GM23248 (cell line): ENCODE data around the gene HAUS8. TPM values are rescaled to one million over a fixed set of nuclear protein-coding genes. Genes with fewer than 3 reads are reported as not detected.

ENCODE experiments used
- DNase-seq: peaks from one replicate; pipeline ENCODE4 v3.0.0-alpha.2; 2015
- H2AFZ ChIP-seq: fragments of 200-600 bp; sonication (generic); 2 replicates; pipeline ENCODE4 v1.6.1; 2016; ENCODE audit warnings: antibody characterized with exemption
- H3F3A ChIP-seq: fragments of 200-600 bp; sonication (generic); 2 replicates; pipeline ENCODE4 v1.6.1; 2016; ENCODE audit warnings: mild to moderate bottlenecking, antibody characterized with exemption, mixed run types; ENCODE audit not compliant: insufficient read depth
- H3K27ac ChIP-seq: fragments of 200-600 bp; sonication (generic); 2 replicates; pipeline ENCODE4 v1.5.1; 2016; ENCODE audit warnings: mild to moderate bottlenecking
- H3K27me3 ChIP-seq: fragments of 200-600 bp; sonication (generic); replicated peaks from 2 replicates; pipeline ENCODE4 v1.6.1; 2016; ENCODE audit warnings: mild to moderate bottlenecking; ENCODE audit not compliant: insufficient read depth
- H3K36me3 ChIP-seq: fragments of 200-600 bp; sonication (generic); 2 replicates; pipeline ENCODE4 v1.6.1; 2016; ENCODE audit warnings: low read depth, mild to moderate bottlenecking
- H3K4me1 ChIP-seq: fragments of 200-600 bp; sonication (generic); 2 replicates; pipeline ENCODE4 v1.6.1; 2016; ENCODE audit warnings: mild to moderate bottlenecking; ENCODE audit not compliant: insufficient read depth
- H3K4me2 ChIP-seq: fragments of 200-600 bp; sonication (generic); one replicate; pipeline ENCODE4 v1.6.1; 2016; ENCODE audit warnings: mild to moderate bottlenecking; ENCODE audit not compliant: unreplicated experiment
- H3K4me3 ChIP-seq: fragments of 200-600 bp; sonication (generic); 2 replicates; pipeline ENCODE4 v1.5.1; 2016; ENCODE audit warnings: mild to moderate bottlenecking
- H3K79me2 ChIP-seq: fragments of 200-600 bp; sonication (generic); 2 replicates; pipeline ENCODE4 v1.6.1; 2016; ENCODE audit warnings: mild to moderate bottlenecking; ENCODE audit not compliant: insufficient read depth
- H3K9ac ChIP-seq: fragments of 200-600 bp; sonication (generic); 2 replicates; pipeline ENCODE4 v1.6.1; 2016; ENCODE audit warnings: mild to moderate bottlenecking
- H3K9me2 ChIP-seq: fragments of 200-600 bp; sonication (generic); 2 replicates; pipeline ENCODE4 v1.6.1; 2016; ENCODE audit warnings: mixed run types, mild to moderate bottlenecking, moderate library complexity; ENCODE audit not compliant: insufficient read depth
- H3K9me3 ChIP-seq: fragments of 200-600 bp; sonication (generic); one replicate; pipeline ENCODE4 v1.6.1; 2017; ENCODE audit warnings: low read depth
- H4K20me1 ChIP-seq: fragments of 200-600 bp; sonication (generic); 2 replicates; pipeline ENCODE4 v1.6.0; 2016; ENCODE audit not compliant: insufficient read depth
- EZH2 ChIP-seq: fragments of 200-600 bp; sonication (generic); IDR thresholded peaks from 2 replicates; pipeline ENCODE4 v1.6.1; 2018; ENCODE audit warnings: antibody characterized with exemption, mild to moderate bottlenecking; ENCODE audit not compliant: insufficient read depth, poor library complexity, severe bottlenecking
- EZH2phosphoT487 ChIP-seq: fragments of 200-600 bp; sonication (generic); IDR thresholded peaks from 2 replicates; pipeline ENCODE4 v1.6.1; 2018; ENCODE audit warnings: antibody characterized with exemption, moderate library complexity, mild to moderate bottlenecking, low read depth; ENCODE audit not compliant: insufficient read depth
- WGBS, 2 experiments: methylation state at CpG; one replicate each; pipeline ENCODE4 v1.1.6; 2015 to 2017; ENCODE audit warnings: low lambda C conversion rate in 2 of 2, low coverage in 1 of 2; ENCODE audit errors: missing lambda C conversion rate in 2 of 2; 5-methylcytosine and 5-hydroxymethylcytosine counted together
- in situ Hi-C: fragments of 300-500 bp; cut with MboI; formaldehyde crosslinking; loops from 2 replicates; pipeline ENCODE4 v1.15.0; 2020
- polyA plus RNA-seq: library from polyadenylated mRNA; unstranded; fragments of >200 nt; fragmentation: Nextera tagmentation; extraction: Ambion mirVana; gene quantifications from 2 replicates; pipeline ENCODE4 v1.2.1, GENCODE V29; 2016
- total RNA-seq: library from RNA; depleted of rRNA; stranded (reverse); fragments of >200 nt; shearing (Covaris generic); gene quantifications from 2 replicates; pipeline ENCODE4 v1.2.3, GENCODE V29; 2014

HAUS8 gene
- total and polyA plus RNA-seq, 2 experiments from 2014 or later = 3.4 to 8.2 TPM

DNA sequence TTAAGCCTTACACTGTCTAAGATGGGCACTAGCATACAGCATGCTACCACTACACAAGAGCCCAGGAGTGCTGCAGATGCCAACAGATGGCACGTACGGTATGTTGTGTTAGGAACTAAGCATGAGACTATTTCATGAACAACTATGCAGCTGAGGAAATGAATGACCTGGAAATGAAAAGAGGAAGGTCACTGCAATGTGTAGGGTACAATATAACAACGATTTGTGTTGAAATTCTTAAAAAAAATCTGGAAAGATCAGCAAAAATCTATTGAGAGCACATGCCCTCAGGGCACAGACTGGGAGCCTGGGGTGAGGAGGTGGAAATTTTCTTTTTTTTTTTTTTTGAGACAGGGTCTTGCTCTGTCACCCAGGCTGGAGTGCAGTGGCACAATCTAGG lies 14.4 kb downstream of the HAUS8 start:
- Histone ChIP-seq H3K27ac (no peak overlapping the region), H3K27me3 (no peaks in the 10 kb centered on the region), H3K9me2 (no peaks in the 10 kb centered on the region), H3K9ac (no peak overlapping the region), H3K4me2 (no peak overlapping the region), H3K36me3 (peaks cover 12% of the 10 kb centered on the region; the same call in 1 of the 2 replicates), H3K79me2 (peaks cover 29% of the 10 kb centered on the region), H4K20me1 (no peaks in the 10 kb centered on the region), H3K9me3 (no peaks in the 10 kb centered on the region), H3F3A (no peaks in the 10 kb centered on the region), H3K4me1 (no peaks in the 10 kb centered on the region), H2AFZ (no peak overlapping the region), H3K4me3 (no peak overlapping the region)
- TF ChIP-seq EZH2 (no peak), EZH2phosphoT487 (no peak)
- in situ Hi-C loops = no loop called here
- DNase-seq = no peak
- WGBS, 2 experiments = 95 to 96% methylated on average over 3 of the region's 3 CpGs

DNA sequence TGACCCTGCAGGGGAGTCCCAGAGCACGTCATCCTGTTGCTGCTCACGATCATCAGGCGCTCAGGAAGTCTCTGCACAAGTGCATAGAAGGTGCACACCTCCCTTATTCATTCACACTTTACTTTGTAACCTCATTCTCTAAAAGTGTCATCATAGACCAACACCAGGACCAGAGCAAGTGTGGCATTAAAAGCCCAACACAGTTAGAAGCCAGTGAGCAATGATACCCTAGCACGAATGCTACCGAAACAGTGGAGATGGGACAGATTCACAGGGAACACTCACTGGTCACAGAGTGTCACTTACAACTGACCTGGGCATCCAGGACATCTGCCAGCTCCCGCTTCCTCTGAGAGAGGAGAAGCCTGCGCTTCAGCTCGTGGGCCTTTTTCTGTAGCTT lies 17.0 kb downstream of the HAUS8 start:
- no peak overlapping the region for H3K4me3 ChIP-seq
- WGBS, 2 experiments = 99 to 100% methylated on average over 8 of the region's 8 CpGs
- no peaks in the 10 kb centered on the region for H4K20me1 ChIP-seq
- no peaks in the 10 kb centered on the region for H3K9me2 ChIP-seq
- in situ Hi-C loops = loop anchor here (10.0 kb wide), 1 partner anchor 273 kb away; no protein-coding TSS in a partner anchor
- H3K27me3 ChIP-seq = no peaks in the 10 kb centered on the region
- peaks cover 6% of the 10 kb centered on the region; the same call in 1 of the 2 replicates for H3K79me2 ChIP-seq
- H3K4me2 ChIP-seq = no peak overlapping the region
- H3F3A ChIP-seq = no peaks in the 10 kb centered on the region
- no peak overlapping the region for H2AFZ ChIP-seq
- H3K9me3 ChIP-seq = no peaks in the 10 kb centered on the region
- peaks cover 12% of the 10 kb centered on the region; the same call in 1 of the 2 replicates for H3K36me3 ChIP-seq
- peak; percentile 55 for DNase-seq
- no peak for TF ChIP-seq EZH2
- TF ChIP-seq EZH2phosphoT487 = no peak
- H3K27ac ChIP-seq = no peak overlapping the region
- no peaks in the 10 kb centered on the region for H3K4me1 ChIP-seq
- no peak overlapping the region for H3K9ac ChIP-seq

- TF ChIP-seq EZH2phosphoT487 = no peak
- no peak for TF ChIP-seq EZH2
- no peaks in the 10 kb centered on the region for H4K20me1 ChIP-seq
- H3K9ac ChIP-seq = no peak overlapping the region
- 97 to 99% methylated on average over 15 of the region's 15 CpGs for WGBS, 2 experiments
- no peak overlapping the region for H2AFZ ChIP-seq
- H3K9me2 ChIP-seq = no peaks in the 10 kb centered on the region
- H3K27me3 ChIP-seq = no peaks in the 10 kb centered on the region
- H3K4me3 ChIP-seq = no peak overlapping the region
- in situ Hi-C loops = loop anchor here (10.0 kb wide), 1 partner anchor 271 kb away; no protein-coding TSS in a partner anchor
- no peak overlapping the region for H3K27ac ChIP-seq
- H3K4me1 ChIP-seq = no peaks in the 10 kb centered on the region
- peaks cover 12% of the 10 kb centered on the region; the same call in 1 of the 2 replicates for H3K36me3 ChIP-seq
- DNase-seq = no peak
- H3K4me2 ChIP-seq = no peak overlapping the region
- H3K9me3 ChIP-seq = no peaks in the 10 kb centered on the region
- H3K79me2 ChIP-seq = no peaks in the 10 kb centered on the region
- no peaks in the 10 kb centered on the region for H3F3A ChIP-seq
These were observed 19.6 kb downstream of the HAUS8 start for GRCh38 chr19:17055636-17056035.

DNA sequence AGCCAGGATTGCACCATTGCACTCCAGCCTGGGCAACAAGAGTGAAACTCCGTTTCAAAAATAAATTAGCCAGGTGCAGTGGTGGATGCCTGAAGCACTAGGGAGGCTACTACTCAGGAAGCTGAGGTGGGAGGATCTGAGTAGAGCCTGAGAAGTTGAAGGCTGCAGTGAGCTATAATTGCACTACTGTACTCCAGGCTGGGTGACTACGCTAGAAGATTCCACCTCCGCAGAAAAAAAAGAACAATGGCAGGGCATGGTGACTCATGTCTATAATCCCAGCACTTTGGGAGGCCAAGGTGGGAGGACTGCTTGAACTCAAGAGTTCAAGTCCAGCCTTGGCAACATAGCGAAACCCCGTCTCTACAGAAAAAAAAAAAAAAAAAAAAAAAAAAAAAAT lies 20.5 kb downstream of the HAUS8 start:
- no peak overlapping the region for H3K4me2 ChIP-seq
- H3F3A ChIP-seq = no peaks in the 10 kb centered on the region
- H3K79me2 ChIP-seq = no peaks in the 10 kb centered on the region
- H3K4me1 ChIP-seq = no peaks in the 10 kb centered on the region
- H3K27ac ChIP-seq = no peak overlapping the region
- peaks cover 12% of the 10 kb centered on the region; the same call in 1 of the 2 replicates for H3K36me3 ChIP-seq
- no peak overlapping the region for H2AFZ ChIP-seq
- TF ChIP-seq EZH2 = no peak
- H3K9ac ChIP-seq = no peak overlapping the region
- no peaks in the 10 kb centered on the region for H3K27me3 ChIP-seq
- WGBS, 2 experiments = 93 to 98% methylated on average over 4 to 5 of the region's 5 CpGs
- no peaks in the 10 kb centered on the region for H4K20me1 ChIP-seq
- DNase-seq = no peak
- H3K4me3 ChIP-seq = no peak overlapping the region
- H3K9me2 ChIP-seq = no peaks in the 10 kb centered on the region
- in situ Hi-C loops = loop anchor here (10.0 kb wide), 1 partner anchor 270 kb away; no protein-coding TSS in a partner anchor
- no peaks in the 10 kb centered on the region for H3K9me3 ChIP-seq

DNA sequence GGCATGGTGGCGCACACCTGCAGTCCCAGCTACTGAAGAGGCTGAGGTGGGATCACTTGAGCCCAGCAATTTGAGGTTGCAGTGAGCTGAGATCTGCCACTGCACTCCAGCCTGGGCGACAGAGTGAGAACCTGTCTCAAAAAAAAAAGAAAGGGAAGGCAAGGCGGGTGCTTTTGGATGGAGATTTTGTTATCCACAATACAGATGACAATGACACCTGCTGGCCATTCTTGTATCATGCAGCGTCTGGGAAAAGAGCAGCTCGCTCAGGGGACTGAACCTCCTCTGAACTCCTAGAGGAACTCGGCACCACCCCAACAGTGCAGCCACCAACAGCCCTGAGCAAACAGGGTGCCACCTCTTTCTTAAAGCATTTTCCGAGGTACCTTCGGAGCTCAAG lies 22.8 kb downstream of the HAUS8 start:
- Histone ChIP-seq H3K4me2 (no peak overlapping the region), H3K27ac (no peak overlapping the region), H3F3A (no peaks in the 10 kb centered on the region), H4K20me1 (no peaks in the 10 kb centered on the region), H3K4me3 (no peak overlapping the region), H2AFZ (no peak overlapping the region), H3K9ac (no peak overlapping the region), H3K36me3 (no peaks in the 10 kb centered on the region), H3K4me1 (no peaks in the 10 kb centered on the region), H3K9me2 (no peaks in the 10 kb centered on the region), H3K9me3 (no peaks in the 10 kb centered on the region), H3K79me2 (no peaks in the 10 kb centered on the region), H3K27me3 (no peaks in the 10 kb centered on the region)
- in situ Hi-C loops = loop anchor here (10.0 kb wide), 1 partner anchor 268 kb away; no protein-coding TSS in a partner anchor
- no peak for TF ChIP-seq EZH2phosphoT487
- TF ChIP-seq EZH2 = no peak
- DNase-seq = peak; percentile 75
- 58 to 64% methylated on average over 8 of the region's 8 CpGs for WGBS, 2 experiments
